ENCODE measurements around the gene CLEC18A.
"Not testable (repeated sequence)": the region's sequence is repeated elsewhere in the genome, so short reads cannot be mapped to it uniquely, and the experiment has no call there.

CLEC18A gene

GRCh38 chr16:69951017-69951671 is at the start of gene CLEC18A:
Gene CLEC18A (plus strand): TSS chr16:69951334. CDS start chr16:69951367, 33 bp downstream.
- DNase-seq, result not testable (repeated sequence)

GRCh38 chr16:69903865-69904415 is 47.2 kb upstream of the CLEC18A start:
- no peak for DNase-seq

GRCh38 chr16:69904495-69905170 is 46.5 kb upstream of the CLEC18A start:
- DNase-seq, result no peak

- no peak for DNase-seq
Observed at GRCh38 chr16:69905171-69905555, 46.0 kb upstream of the CLEC18A start.

GRCh38 chr16:69906838-69907401 is 44.2 kb upstream of the CLEC18A start:
- DNase-seq, result no peak

- no peak for DNase-seq
Observed at GRCh38 chr16:69909043-69909442, 42.1 kb upstream of the CLEC18A start.

- no peak for DNase-seq
Observed at GRCh38 chr16:69909760-69910159, 41.4 kb upstream of the CLEC18A start.

- DNase-seq, result no peak
Observed at GRCh38 chr16:69910964-69911363, 40.2 kb upstream of the CLEC18A start.

GRCh38 chr16:69916462-69916861 is 34.7 kb upstream of the CLEC18A start:
- DNase-seq, result no peak

- no peak for DNase-seq
Observed at GRCh38 chr16:69917311-69917710, 33.8 kb upstream of the CLEC18A start.

- no peak for DNase-seq
Observed at GRCh38 chr16:69917739-69918138, 33.4 kb upstream of the CLEC18A start.

- DNase-seq, result no peak
Observed at GRCh38 chr16:69918241-69918640, 32.9 kb upstream of the CLEC18A start.

- no peak for DNase-seq
Observed at GRCh38 chr16:69921127-69921526, 30.0 kb upstream of the CLEC18A start.

GRCh38 chr16:69922200-69922599 is 28.9 kb upstream of the CLEC18A start:
- DNase-seq, result no peak

- DNase-seq, result no peak
Observed at GRCh38 chr16:69924041-69924775, 26.9 kb upstream of the CLEC18A start.

- no peak for DNase-seq
Observed at GRCh38 chr16:69924777-69925191, 26.4 kb upstream of the CLEC18A start.

GRCh38 chr16:69925311-69925710 is 25.8 kb upstream of the CLEC18A start:
- DNase-seq, result no peak

GRCh38 chr16:69926241-69926640 is 24.9 kb upstream of the CLEC18A start:
- DNase-seq, result no peak

- no peak for DNase-seq
Observed at GRCh38 chr16:69927056-69927757, 23.9 kb upstream of the CLEC18A start.

- DNase-seq, result no peak
Observed at GRCh38 chr16:69928856-69929400, 22.2 kb upstream of the CLEC18A start.

GRCh38 chr16:69929480-69929879 is 21.7 kb upstream of the CLEC18A start:
- DNase-seq, result no peak

GRCh38 chr16:69930117-69930776 is 20.9 kb upstream of the CLEC18A start:
- peak; percentile 61 for DNase-seq
